Lung (tissue), 12 donors: ENCODE results near the gene SCNN1B. TPM values are rescaled to one million over a fixed set of nuclear protein-coding genes. Genes with fewer than 3 reads are reported as not detected.
"Not testable (repeated sequence)": the region's sequence is repeated elsewhere in the genome, so short reads cannot be mapped to it uniquely, and the experiment has no call there.

Experiments
- ATAC-seq: fragments of 200-7000 bp; cut with Tn5 transposase; one replicate; pipeline ENCODE4 v1.9.1; 2020; ENCODE audit warnings: moderate number of reproducible peaks; ENCODE audit not compliant: insufficient read depth, low FRiP score
- DNase-seq, 3 donors: peaks; one replicate each; pipeline ENCODE4 v3.0.0-alpha.2; 2013 to 2017
- H3K27ac ChIP-seq, 2 donors: one replicate each; pipeline ENCODE4 v1.5.1; 2013; ENCODE audit warnings: mild to moderate bottlenecking in 2 of 2, moderate library complexity in 2 of 2, control low read depth in 1 of 2, inconsistent platforms in 1 of 2, low read depth in 1 of 2, low read length in 1 of 2
- H3K27me3 ChIP-seq, 3 donors: one replicate each; pipeline ENCODE4 v1.5.1; 2013; ENCODE audit warnings: low read length in 2 of 3; ENCODE audit not compliant: control insufficient read depth in 3 of 3, insufficient read depth in 3 of 3
- H3K36me3 ChIP-seq, 4 donors: one replicate each; pipeline ENCODE4 v1.5.1; 2013; ENCODE audit warnings: low read length in 4 of 4, mild to moderate bottlenecking in 1 of 4, moderate library complexity in 1 of 4; ENCODE audit not compliant: control insufficient read depth in 4 of 4, insufficient read depth in 4 of 4
- H3K4me1 ChIP-seq, 5 donors: one replicate each; pipeline ENCODE4 v1.5.1; 2013; ENCODE audit warnings: low read length in 5 of 5, mild to moderate bottlenecking in 2 of 5, moderate library complexity in 1 of 5; ENCODE audit not compliant: control insufficient read depth in 5 of 5, insufficient read depth in 5 of 5
- H3K4me3 ChIP-seq: one replicate; pipeline ENCODE4 v1.5.1; 2013; ENCODE audit warnings: mild to moderate bottlenecking, control low read depth, moderate library complexity
- H3K9ac ChIP-seq, 2 donors: one replicate each; pipeline ENCODE4 v1.5.1; 2013; ENCODE audit warnings: low read length in 2 of 2, control low read depth in 1 of 2; ENCODE audit not compliant: insufficient read depth in 1 of 2
- H3K9me3 ChIP-seq, 4 donors: one replicate each; pipeline ENCODE4 v1.5.1; 2013; ENCODE audit warnings: low read length in 3 of 4, mild to moderate bottlenecking in 1 of 4, moderate library complexity in 1 of 4; ENCODE audit not compliant: control insufficient read depth in 4 of 4, insufficient read depth in 3 of 4
- CTCF ChIP-seq: IDR thresholded peaks from 2 replicates; pipeline ENCODE4 v1.5.1; 2012; ENCODE audit warnings: mild to moderate bottlenecking; ENCODE audit errors: control extremely low read depth, extremely low read depth
- WGBS, 2 donors: extraction: QIAGEN DNeasy Blood & Tissue Kit; methylation state at CpG; one replicate each; pipeline ENCODE4 v1.1.7; 2013; 5-methylcytosine and 5-hydroxymethylcytosine counted together
- polyA plus RNA-seq, 2 donors: library from polyadenylated mRNA; stranded (reverse); fragments of 200-250 nt; gene quantifications; one replicate each; pipeline ENCODE4 v1.2.1, GENCODE V29; 2013
- total RNA-seq, 2 donors: library from RNA; depleted of rRNA in 1 of 2; stranded (reverse); fragments of >200 nt in 1 of 2; gene quantifications; one replicate each; pipeline ENCODE4 v1.2.1, GENCODE V29; 2014 to 2021
- donor health status: control.
- donor health status: control.
- donor health status: Bipolar disorder and iron deficiency.
- donor health status: healthy.
- donor health status: DM: yes; HTN: yes; CAD: no.

The SCNN1B gene
- total and polyA plus RNA-seq, 4 donors = 16.4 to 58.7 (median 41.3) TPM

DNA sequence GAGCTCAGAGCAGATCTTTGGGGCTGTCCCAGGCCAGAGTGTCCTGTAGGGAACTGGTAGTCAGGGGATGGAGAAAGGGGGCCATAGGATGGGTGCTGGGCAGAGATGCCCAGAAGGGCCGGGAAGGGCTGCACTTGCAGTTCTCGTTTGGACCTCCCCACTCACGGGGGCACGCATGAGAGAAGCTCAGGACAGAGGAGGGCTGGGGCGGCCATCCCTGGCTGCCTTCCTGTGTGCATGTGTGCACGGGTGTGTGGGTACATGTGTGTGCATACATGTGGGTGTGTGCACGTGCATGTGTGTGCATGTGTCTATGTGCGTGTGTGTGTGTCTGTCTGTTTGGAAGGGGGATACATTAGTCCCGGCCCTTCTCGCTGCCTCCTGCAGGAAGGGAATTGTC is 77.6 kb downstream of the SCNN1B start:
- ATAC-seq (no peak), DNase-seq (no peak)
- H3K9me3 ChIP-seq = no peaks in the 10 kb centered on the region
- H3K9ac ChIP-seq = no peak overlapping the region
- H3K4me1 ChIP-seq = no peaks in the 10 kb centered on the region
- no peaks in the 10 kb centered on the region for H3K36me3 ChIP-seq
- 94 to 96% methylated on average over 10 of the region's 10 CpGs for WGBS, 2 donors
- H3K4me3 ChIP-seq = no peak overlapping the region
- no peak for TF ChIP-seq CTCF
- peaks cover 0 to 3% (median 0%) of the 10 kb centered on the region in 3 donors for H3K27me3 ChIP-seq
- no peak overlapping the region for H3K27ac ChIP-seq

- Histone ChIP-seq H3K27ac (no peak overlapping the region), H3K36me3 (no peaks in the 10 kb centered on the region), H3K9ac (no peak overlapping the region), H3K4me3 (no peak overlapping the region), H3K9me3 (no peaks in the 10 kb centered on the region), H3K4me1 (no peaks in the 10 kb centered on the region), H3K27me3 (peaks cover 0 to 3% (median 0%) of the 10 kb centered on the region in 3 donors)
- DNase-seq = no peak
- TF ChIP-seq CTCF = no peak
- ATAC-seq = no peak
- WGBS, 2 donors = 95 to 98% methylated on average over 20 of the region's 20 CpGs
Measured at GRCh38 chr16:23380501-23380951, 78.4 kb downstream of the SCNN1B start.

DNA sequence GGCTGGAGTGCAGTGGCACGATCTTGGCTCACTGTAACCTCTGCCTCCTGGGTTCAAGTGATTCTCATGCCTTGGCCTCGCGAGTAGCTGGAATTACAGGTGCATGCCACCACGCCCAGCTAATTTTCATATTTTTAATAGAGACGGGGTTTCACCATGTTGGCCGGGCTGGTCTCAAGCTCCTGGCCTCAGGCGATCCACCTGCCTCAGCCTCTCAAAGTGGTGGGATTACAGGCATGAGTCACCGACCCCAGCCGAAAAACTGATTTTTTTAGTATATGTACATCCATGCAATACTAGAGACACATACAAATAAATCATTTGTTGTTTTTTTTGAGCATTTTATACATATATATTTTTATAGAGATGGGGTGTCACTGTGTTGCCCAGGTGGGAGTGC is 79.6 kb downstream of the SCNN1B start:
- not testable (repeated sequence) for ATAC-seq, DNase-seq, H3K27me3 ChIP-seq, H3K27ac ChIP-seq, H3K4me3 ChIP-seq, H3K9me3 ChIP-seq, H3K9ac ChIP-seq, H3K4me1 ChIP-seq, H3K36me3 ChIP-seq
- WGBS, 2 donors = 84 to 87% methylated on average over 9 of the region's 9 CpGs

GRCh38 chr16:23382279-23382678 is 80.2 kb downstream of the SCNN1B start:
- ATAC-seq = peak; percentile 8
- Histone ChIP-seq H3K27me3 (no peaks in the 10 kb centered on the region), H3K9ac (no peak overlapping the region), H3K4me1 (no peaks in the 10 kb centered on the region), H3K9me3 (no peaks in the 10 kb centered on the region), H3K4me3 (no peak overlapping the region), H3K27ac (no peak overlapping the region), H3K36me3 (no peaks in the 10 kb centered on the region)
- DNase-seq = no peak
- no peak for TF ChIP-seq CTCF
- WGBS, 2 donors = 70 to 77% methylated on average over 6 of the region's 6 CpGs
